ENCODE results near the gene POTEM. TPM values are rescaled to one million over a fixed set of nuclear protein-coding genes. Genes with fewer than 3 reads are reported as not detected.

Gene POTEM
- total RNA-seq, result not detected in 2 replicates

DNA sequence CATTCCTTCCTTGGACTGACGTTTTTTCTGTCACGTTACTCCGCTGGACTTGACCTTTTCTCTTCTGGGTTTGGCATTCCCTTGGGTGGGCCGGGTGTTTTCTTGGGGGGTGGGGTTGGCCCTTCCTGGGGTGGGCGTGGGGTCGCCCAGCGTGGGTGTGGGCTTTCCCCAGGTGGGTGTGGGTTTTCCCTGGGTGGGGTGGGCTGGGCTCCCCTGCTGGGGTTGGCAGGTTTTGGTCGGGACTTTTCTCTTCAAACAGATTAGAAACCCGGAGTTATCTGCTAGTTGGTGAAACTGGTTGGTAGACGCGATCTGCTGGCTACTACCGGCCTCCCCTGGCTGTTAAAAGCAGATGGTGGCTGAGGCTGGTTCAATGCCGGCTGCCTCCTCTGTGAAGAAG, at the start of gene POTEM:
Gene POTEM (plus strand): TSS at position 301 of the 400 bp plus-strand sequence. CDS start 52 bp downstream, at position 353.

